ENCODE measurements around the gene GRM8.

- TF ChIP-seq FOXA1 (IDR thresholded peaks at IDR 0.05): no peak
- no peak for TF ChIP-seq LEF1 (IDR thresholded peaks at IDR 0.05; ENCODE audit: borderline replicate concordance)
- TF ChIP-seq SP1 (IDR thresholded peaks at IDR 0.05): no peak
- TF ChIP-seq SUZ12 (IDR thresholded peaks at IDR 0.05): no peak
- TF ChIP-seq ZNF384 (IDR thresholded peaks at IDR 0.05): no peak
- TF ChIP-seq HDGF (IDR thresholded peaks at IDR 0.05; ENCODE audit: borderline replicate concordance): no peak
Measured at GRCh38 chr7:126462405-126462804, 790.3 kb downstream of the GRM8 start.

Measured in HEK293T (cell line).